A673 (cell line): ENCODE results near the gene LIPI. TPM values are rescaled to one million over a fixed set of nuclear protein-coding genes. Genes with fewer than 3 reads are reported as not detected.

Experiments used
- BruUV-seq: library from RNA; stranded (reverse); fragments of 400-500 nt; replicated peaks from 2 replicates; lab custom pipeline; 2021; lab: Mats Ljungman, UMichigan
- CTCF ChIA-PET: fragments of 300-600 bp; sonication (Branson Sonifier 250); formaldehyde crosslinking; loops from one replicate; lab custom pipeline; 2022; ENCODE audit warnings: antibody characterized with exemption; lab: Charles Lee
- POLR2A ChIA-PET: fragments of 300-600 bp; sonication (Branson Sonifier 250); formaldehyde crosslinking; loops from one replicate; lab custom pipeline; 2022; ENCODE audit warnings: antibody characterized with exemption; ENCODE audit not compliant: low non-redundant PET; lab: Charles Lee
- DNase-seq: peaks from one replicate; pipeline ENCODE4 v3.0.0-alpha.2; 2015; ENCODE audit warnings: low spot score
- H3K27ac ChIP-seq: fragments of 200-600 bp; sonication (generic); 2 replicates; pipeline ENCODE4 v1.5.1; 2016; ENCODE audit warnings: mixed run types, low read depth, mild to moderate bottlenecking, mixed read lengths, antibody characterized with exemption, low read length; ENCODE audit not compliant: poor library complexity, severe bottlenecking
- H3K27me3 ChIP-seq: fragments of 200-600 bp; sonication (generic); replicated peaks from 2 replicates; pipeline ENCODE4 v1.6.1; 2017; ENCODE audit warnings: mixed run types, low read depth, mild to moderate bottlenecking, mixed read lengths, antibody characterized with exemption, low read length; ENCODE audit not compliant: insufficient read depth, poor library complexity
- H3K36me3 ChIP-seq: fragments of 200-600 bp; sonication (generic); 2 replicates; pipeline ENCODE4 v1.6.1; 2016; ENCODE audit warnings: mixed run types, mild to moderate bottlenecking, mixed read lengths, antibody characterized with exemption, low read length; ENCODE audit not compliant: insufficient read depth, poor library complexity, severe bottlenecking
- H3K4me1 ChIP-seq: fragments of 200-600 bp; sonication (generic); 2 replicates; pipeline ENCODE4 v1.6.1; 2017; ENCODE audit warnings: mixed run types, mild to moderate bottlenecking, mixed read lengths, antibody characterized with exemption, low read length; ENCODE audit not compliant: insufficient read depth, poor library complexity, severe bottlenecking
- H3K4me3 ChIP-seq: fragments of 200-600 bp; sonication (generic); 2 replicates; pipeline ENCODE4 v1.5.1; 2016; ENCODE audit warnings: low read depth, mixed run types, mild to moderate bottlenecking, mixed read lengths, low read length; ENCODE audit not compliant: poor library complexity, severe bottlenecking
- H3K9me3 ChIP-seq: fragments of 200-600 bp; sonication (generic); 2 replicates; pipeline ENCODE4 v1.6.1; 2016; ENCODE audit warnings: mixed run types, low read depth, mild to moderate bottlenecking, mixed read lengths, antibody characterized with exemption, low read length; ENCODE audit not compliant: poor library complexity, severe bottlenecking
- CTCF ChIP-seq: fragments of 300-800, 200-600 bp; sonication (generic); conservative IDR thresholded peaks from 2 replicates; pipeline ENCODE4 v1.5.1; 2017; ENCODE audit warnings: low read depth, mild to moderate bottlenecking, antibody characterized with exemption, low read length, moderate library complexity, mixed read lengths
- EZH2 ChIP-seq: fragments of 200-600 bp; sonication (generic); IDR thresholded peaks from 2 replicates; pipeline ENCODE4 v1.6.1; 2017; ENCODE audit warnings: borderline replicate concordance, low read depth, mild to moderate bottlenecking, mixed read lengths, antibody characterized with exemption, low read length; ENCODE audit not compliant: poor library complexity, severe bottlenecking
- intact Hi-C: fragments of 100-400 bp; cut with micrococcal nuclease; formaldehyde crosslinking; loops from one replicate; pipeline ENCODE4 v1.10.0; 2022; ENCODE audit not compliant: unreplicated experiment
- total RNA-seq: library from RNA; stranded (reverse); gene quantifications from 2 replicates; pipeline ENCODE4 v1.2.3, GENCODE V29; 2021

Gene LIPI
- total RNA-seq, 1 experiment from 2014 or later = 138 TPM

- TF ChIP-seq CTCF = no peak
- no peak for TF ChIP-seq EZH2
- H3K4me1 ChIP-seq = no peaks in the 10 kb centered on the region
- ChIA-PET POLR2A (no interaction called here), CTCF (no interaction called here)
- no peak overlapping the region for H3K27ac ChIP-seq
- intact Hi-C loops = no loop called here
- DNase-seq = no peak
- no peaks in the 10 kb centered on the region for H3K36me3 ChIP-seq
- no TSS peak for BruUV-seq
- H3K27me3 ChIP-seq = no peaks in the 10 kb centered on the region
- H3K9me3 ChIP-seq = no peaks in the 10 kb centered on the region
- H3K4me3 ChIP-seq = no peak overlapping the region
Measured at GRCh38 chr21:14073615-14074014, 137.1 kb downstream of the LIPI start.

- no peak for DNase-seq
- ChIA-PET CTCF (no interaction called here), POLR2A (no interaction called here)
- Histone ChIP-seq H3K27me3 (no peaks in the 10 kb centered on the region), H3K27ac (no peak overlapping the region), H3K36me3 (no peaks in the 10 kb centered on the region), H3K9me3 (no peaks in the 10 kb centered on the region), H3K4me3 (no peak overlapping the region), H3K4me1 (no peaks in the 10 kb centered on the region)
- BruUV-seq = no TSS peak
- TF ChIP-seq CTCF (no peak), EZH2 (no peak)
- intact Hi-C loops = no loop called here
Measured at GRCh38 chr21:14072761-14073535, 137.8 kb downstream of the LIPI start.

- no TSS peak for BruUV-seq
- Histone ChIP-seq H3K9me3 (no peaks in the 10 kb centered on the region), H3K4me3 (no peak overlapping the region), H3K4me1 (no peaks in the 10 kb centered on the region), H3K36me3 (no peaks in the 10 kb centered on the region), H3K27ac (no peak overlapping the region), H3K27me3 (no peaks in the 10 kb centered on the region)
- TF ChIP-seq CTCF = no peak
- no peak for TF ChIP-seq EZH2
- CTCF ChIA-PET = no interaction called here
- DNase-seq = no peak
- POLR2A ChIA-PET = no interaction called here
- intact Hi-C loops = no loop called here
Measured at GRCh38 chr21:14071902-14072734, 138.6 kb downstream of the LIPI start.
